Lung (tissue), 12 donors: ENCODE measurements around the gene PRDM10. TPM values are rescaled to one million over a fixed set of nuclear protein-coding genes. Genes with fewer than 3 reads are reported as not detected.
"Not testable (repeated sequence)": the region's sequence is repeated elsewhere in the genome, so short reads cannot be mapped to it uniquely, and the experiment has no call there.

Experiments
- ATAC-seq: fragments of 200-7000 bp; cut with Tn5 transposase; one replicate; pipeline ENCODE4 v1.9.1; 2020; ENCODE audit warnings: moderate number of reproducible peaks; ENCODE audit not compliant: insufficient read depth, low FRiP score
- DNase-seq, 3 donors: peaks; one replicate each; pipeline ENCODE4 v3.0.0-alpha.2; 2013 to 2017
- H3K27ac ChIP-seq, 2 donors: one replicate each; pipeline ENCODE4 v1.5.1; 2013; ENCODE audit warnings: mild to moderate bottlenecking in 2 of 2, moderate library complexity in 2 of 2, control low read depth in 1 of 2, inconsistent platforms in 1 of 2, low read depth in 1 of 2, low read length in 1 of 2
- H3K27me3 ChIP-seq, 3 donors: one replicate each; pipeline ENCODE4 v1.5.1; 2013; ENCODE audit warnings: low read length in 2 of 3; ENCODE audit not compliant: control insufficient read depth in 3 of 3, insufficient read depth in 3 of 3
- H3K36me3 ChIP-seq, 4 donors: one replicate each; pipeline ENCODE4 v1.5.1; 2013; ENCODE audit warnings: low read length in 4 of 4, mild to moderate bottlenecking in 1 of 4, moderate library complexity in 1 of 4; ENCODE audit not compliant: control insufficient read depth in 4 of 4, insufficient read depth in 4 of 4
- H3K4me1 ChIP-seq, 5 donors: one replicate each; pipeline ENCODE4 v1.5.1; 2013; ENCODE audit warnings: low read length in 5 of 5, mild to moderate bottlenecking in 2 of 5, moderate library complexity in 1 of 5; ENCODE audit not compliant: control insufficient read depth in 5 of 5, insufficient read depth in 5 of 5
- H3K4me3 ChIP-seq: one replicate; pipeline ENCODE4 v1.5.1; 2013; ENCODE audit warnings: mild to moderate bottlenecking, control low read depth, moderate library complexity
- H3K9ac ChIP-seq, 2 donors: one replicate each; pipeline ENCODE4 v1.5.1; 2013; ENCODE audit warnings: low read length in 2 of 2, control low read depth in 1 of 2; ENCODE audit not compliant: insufficient read depth in 1 of 2
- H3K9me3 ChIP-seq, 4 donors: one replicate each; pipeline ENCODE4 v1.5.1; 2013; ENCODE audit warnings: low read length in 3 of 4, mild to moderate bottlenecking in 1 of 4, moderate library complexity in 1 of 4; ENCODE audit not compliant: control insufficient read depth in 4 of 4, insufficient read depth in 3 of 4
- WGBS, 2 donors: extraction: QIAGEN DNeasy Blood & Tissue Kit; methylation state at CpG; one replicate each; pipeline ENCODE4 v1.1.7; 2013; 5-methylcytosine and 5-hydroxymethylcytosine counted together
- polyA plus RNA-seq, 2 donors: library from polyadenylated mRNA; stranded (reverse); fragments of 200-250 nt; gene quantifications; one replicate each; pipeline ENCODE4 v1.2.1, GENCODE V29; 2013
- total RNA-seq, 2 donors: library from RNA; depleted of rRNA in 1 of 2; stranded (reverse); fragments of >200 nt in 1 of 2; gene quantifications; one replicate each; pipeline ENCODE4 v1.2.1, GENCODE V29; 2014 to 2021
- TF ChIP-seq, protein P1 (sequence below): IDR thresholded peaks from 2 replicates; pipeline ENCODE4 v1.5.1; 2012; ENCODE audit warnings: mild to moderate bottlenecking; ENCODE audit errors: control extremely low read depth, extremely low read depth
- donor health status: control.
- donor health status: control.
- donor health status: Bipolar disorder and iron deficiency.
- donor health status: healthy.
- donor health status: DM: yes; HTN: yes; CAD: no.

PRDM10 gene
- total and polyA plus RNA-seq, 4 donors, result 2.3 to 19.0 (median 5.7) TPM

- H3K27me3 ChIP-seq, result no peaks in the 10 kb centered on the region
- WGBS, 2 donors, result 43 to 73% methylated on average over 2 of the region's 2 CpGs
- no peaks in the 10 kb centered on the region for H3K9me3 ChIP-seq
- peaks cover 0 to 3% (median 0%) of the 10 kb centered on the region in 5 donors for H3K4me1 ChIP-seq
- TF ChIP-seq, protein P1, sequence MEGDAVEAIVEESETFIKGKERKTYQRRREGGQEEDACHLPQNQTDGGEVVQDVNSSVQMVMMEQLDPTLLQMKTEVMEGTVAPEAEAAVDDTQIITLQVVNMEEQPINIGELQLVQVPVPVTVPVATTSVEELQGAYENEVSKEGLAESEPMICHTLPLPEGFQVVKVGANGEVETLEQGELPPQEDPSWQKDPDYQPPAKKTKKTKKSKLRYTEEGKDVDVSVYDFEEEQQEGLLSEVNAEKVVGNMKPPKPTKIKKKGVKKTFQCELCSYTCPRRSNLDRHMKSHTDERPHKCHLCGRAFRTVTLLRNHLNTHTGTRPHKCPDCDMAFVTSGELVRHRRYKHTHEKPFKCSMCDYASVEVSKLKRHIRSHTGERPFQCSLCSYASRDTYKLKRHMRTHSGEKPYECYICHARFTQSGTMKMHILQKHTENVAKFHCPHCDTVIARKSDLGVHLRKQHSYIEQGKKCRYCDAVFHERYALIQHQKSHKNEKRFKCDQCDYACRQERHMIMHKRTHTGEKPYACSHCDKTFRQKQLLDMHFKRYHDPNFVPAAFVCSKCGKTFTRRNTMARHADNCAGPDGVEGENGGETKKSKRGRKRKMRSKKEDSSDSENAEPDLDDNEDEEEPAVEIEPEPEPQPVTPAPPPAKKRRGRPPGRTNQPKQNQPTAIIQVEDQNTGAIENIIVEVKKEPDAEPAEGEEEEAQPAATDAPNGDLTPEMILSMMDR, result no peak
- no peak overlapping the region for H3K27ac ChIP-seq
- ATAC-seq (no peak), DNase-seq (no peak)
- H3K4me3 ChIP-seq, result no peak overlapping the region
- no peak overlapping the region for H3K9ac ChIP-seq
- no peaks in the 10 kb centered on the region for H3K36me3 ChIP-seq
Measured at GRCh38 chr11:130023204-130023603, 20.6 kb upstream of the PRDM10 start.

DNA sequence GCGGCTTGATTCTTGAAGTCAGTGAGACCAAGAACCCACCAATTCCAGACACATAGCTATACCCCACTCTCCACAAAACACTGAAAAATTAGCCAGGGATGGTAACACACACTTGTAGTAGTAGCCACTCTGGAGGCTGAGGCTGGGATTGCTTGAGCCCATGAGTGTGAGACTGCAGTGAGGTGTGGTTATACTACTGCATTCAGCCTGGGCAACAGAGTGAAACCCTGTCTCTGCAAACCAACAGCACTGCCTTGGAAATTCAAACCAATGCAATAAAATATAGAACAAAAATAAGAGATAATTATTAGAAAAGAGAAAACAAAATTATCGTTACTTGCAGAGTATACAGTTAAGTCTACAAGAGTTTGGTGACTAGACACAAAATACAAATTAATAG is 20.2 kb upstream of the PRDM10 start:
- DNase-seq (no peak), ATAC-seq (no peak)
- Histone ChIP-seq H3K9me3 (no peaks in the 10 kb centered on the region), H3K36me3 (no peaks in the 10 kb centered on the region), H3K9ac (no peak overlapping the region), H3K27me3 (no peaks in the 10 kb centered on the region), H3K4me3 (no peak overlapping the region), H3K27ac (no peak overlapping the region), H3K4me1 (peaks cover 0 to 3% (median 0%) of the 10 kb centered on the region in 5 donors)
- whole genome bisulfite sequencing, 2 donors, result 95 to 96% methylated on average over 2 of the region's 2 CpGs
- TF ChIP-seq, protein P1, result no peak

GRCh38 chr11:130021606-130022005 is 19.0 kb upstream of the PRDM10 start:
- not testable (repeated sequence) for DNase-seq
- WGBS, 2 donors, result 97 to 98% methylated on average over 38 of the region's 38 CpGs

GRCh38 chr11:130020323-130020722 is 17.7 kb upstream of the PRDM10 start:
- Histone ChIP-seq H3K9me3 (no peaks in the 10 kb centered on the region), H3K9ac (no peak overlapping the region), H3K4me1 (peaks cover 0 to 3% (median 0%) of the 10 kb centered on the region in 5 donors), H3K4me3 (no peak overlapping the region), H3K27me3 (no peaks in the 10 kb centered on the region), H3K36me3 (no peaks in the 10 kb centered on the region), H3K27ac (no peak overlapping the region)
- DNase-seq (no peak), ATAC-seq (no peak)
- TF ChIP-seq, protein P1, result no peak
- 77 to 94% methylated on average over 4 of the region's 4 CpGs for WGBS, 2 donors

More at GRCh38 chr11:130021606-130022005, 19.0 kb upstream of the PRDM10 start:
- not testable (repeated sequence) for H3K9ac ChIP-seq, H3K36me3 ChIP-seq, H3K4me1 ChIP-seq, H3K9me3 ChIP-seq, H3K4me3 ChIP-seq, ATAC-seq, H3K27me3 ChIP-seq, H3K27ac ChIP-seq

GRCh38 chr11:130015846-130016245 is 13.2 kb upstream of the PRDM10 start:
- not testable (repeated sequence) for H3K4me1 ChIP-seq, H3K27me3 ChIP-seq, H3K9me3 ChIP-seq, DNase-seq, H3K36me3 ChIP-seq, ATAC-seq, H3K9ac ChIP-seq, H3K27ac ChIP-seq, H3K4me3 ChIP-seq
- 92 to 97% methylated on average over 3 of the region's 3 CpGs for WGBS, 2 donors
